ENCODE measurements around the gene ANKS1A.

ANKS1A gene

DNA sequence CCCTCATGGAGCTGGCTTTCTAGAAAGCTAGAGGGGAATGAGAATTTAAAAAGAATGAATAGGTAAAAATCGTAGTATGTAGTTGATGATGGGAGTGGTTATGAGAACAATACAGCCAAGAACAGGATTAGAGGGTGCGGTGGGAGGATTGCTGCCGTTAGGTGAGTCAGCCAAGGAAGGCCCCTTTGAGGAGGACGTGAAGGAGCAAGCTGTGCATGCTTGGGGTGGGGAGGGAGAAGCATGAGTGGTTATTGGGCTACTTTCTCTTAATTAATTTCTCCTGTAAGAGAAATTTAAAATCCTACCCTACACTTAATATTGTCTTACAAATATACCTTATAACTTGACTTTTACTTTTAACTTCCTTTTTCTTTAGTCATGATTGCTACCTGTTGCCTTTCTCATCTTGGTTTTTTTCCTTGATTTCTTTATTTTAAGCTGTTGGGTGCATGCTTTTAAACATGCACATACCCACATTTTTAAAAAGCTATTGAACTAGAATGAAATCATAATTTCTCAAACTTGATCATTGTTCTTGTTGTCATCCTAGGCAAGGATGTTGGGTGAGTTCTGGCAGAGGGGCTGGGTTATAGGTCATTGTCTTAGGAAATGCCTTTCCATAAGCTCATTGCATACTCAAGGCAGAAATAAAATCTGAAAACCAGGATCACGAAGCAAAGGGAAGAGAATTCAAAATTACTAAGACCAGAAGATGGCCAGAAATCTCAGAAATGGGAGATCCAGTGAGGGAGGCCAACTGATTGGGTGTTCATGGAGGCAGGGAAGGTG, 137.6 kb downstream of the ANKS1A start:
- no peak for FAIRE-seq

DNA sequence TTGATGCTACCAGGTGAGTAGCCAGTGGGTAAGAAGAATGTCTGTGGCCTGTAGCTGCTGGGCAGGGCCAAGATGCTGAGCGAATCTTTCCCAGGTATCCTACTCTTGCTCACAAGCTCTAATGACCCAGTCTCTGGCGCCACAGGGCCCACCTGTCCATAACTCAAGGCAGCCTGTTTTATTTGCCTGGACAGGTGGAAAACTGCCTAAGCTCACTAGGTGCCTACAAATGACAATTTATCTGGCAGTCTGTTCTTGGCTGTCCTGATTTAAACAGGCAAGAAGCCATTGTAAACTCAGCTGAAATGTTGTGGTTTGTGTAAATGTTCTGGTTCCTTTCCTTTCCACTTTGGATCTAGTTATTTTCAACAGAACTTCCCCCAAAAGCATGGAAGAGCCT, 138.8 kb downstream of the ANKS1A start:
- FAIRE-seq, result no peak

DNA sequence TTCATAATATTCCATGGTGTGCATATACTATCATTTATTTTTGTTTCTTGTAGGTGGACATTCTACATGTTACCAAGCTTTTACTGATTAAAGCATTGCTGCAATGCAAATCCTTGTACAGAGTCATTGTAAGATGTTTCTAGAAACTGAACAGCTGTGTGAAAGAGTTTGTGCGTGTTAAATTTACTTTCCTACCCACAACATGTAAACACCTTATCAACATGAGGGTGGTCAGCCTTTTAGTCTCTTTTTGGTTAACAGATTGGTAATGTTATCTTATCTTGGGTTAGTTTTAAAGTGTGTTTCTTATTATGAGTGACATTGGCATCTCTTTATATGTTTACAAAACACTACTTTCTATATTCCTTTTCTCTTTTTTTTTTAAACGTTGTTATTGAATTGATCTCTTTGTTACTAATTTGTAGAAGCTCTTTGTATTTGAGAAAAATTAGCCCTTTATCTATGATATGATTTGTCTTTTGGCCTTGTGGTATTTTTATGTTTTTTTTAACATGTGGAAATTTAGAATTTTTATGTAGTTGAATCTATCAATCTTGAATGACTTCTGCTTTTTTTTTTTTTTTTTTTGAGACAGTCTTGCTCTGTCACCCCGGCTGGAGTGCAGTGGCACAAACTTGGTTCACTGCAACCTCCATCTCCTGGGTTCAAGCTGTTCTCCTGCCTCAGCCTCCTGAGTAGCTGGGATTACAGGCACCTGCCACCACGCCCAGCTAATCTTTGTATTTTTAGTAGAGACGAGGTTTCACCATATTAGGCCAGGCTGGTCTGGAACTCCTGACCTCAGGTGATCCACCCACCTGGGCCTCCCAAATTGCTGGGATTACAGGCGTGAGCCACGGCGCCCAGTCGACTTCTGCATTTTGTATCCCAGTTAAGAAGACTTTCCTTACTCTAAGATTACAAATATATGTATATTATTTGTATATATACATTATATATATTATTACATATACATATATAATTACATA, 140.0 kb downstream of the ANKS1A start:
- peak; percentile 34 for FAIRE-seq

DNA sequence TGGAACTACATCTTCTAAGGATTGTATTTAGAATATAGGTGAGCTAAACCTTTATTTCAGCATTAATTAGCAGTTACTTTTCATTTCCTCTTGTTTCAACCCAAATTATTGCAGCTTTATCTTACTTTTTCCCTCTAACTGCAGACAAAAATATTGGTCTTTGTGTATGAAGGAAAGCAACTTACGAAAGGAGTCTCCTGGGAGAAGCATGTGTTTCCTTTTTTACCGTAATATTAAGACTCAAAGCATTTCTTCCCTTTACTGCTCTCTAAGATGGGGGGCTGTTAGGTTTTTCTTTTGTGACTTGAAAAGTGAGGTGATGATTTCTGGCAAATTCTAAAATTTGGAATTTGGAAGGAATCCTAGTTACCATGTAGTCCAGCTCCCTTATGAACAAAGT, 141.0 kb downstream of the ANKS1A start:
- FAIRE-seq, result no peak

DNA sequence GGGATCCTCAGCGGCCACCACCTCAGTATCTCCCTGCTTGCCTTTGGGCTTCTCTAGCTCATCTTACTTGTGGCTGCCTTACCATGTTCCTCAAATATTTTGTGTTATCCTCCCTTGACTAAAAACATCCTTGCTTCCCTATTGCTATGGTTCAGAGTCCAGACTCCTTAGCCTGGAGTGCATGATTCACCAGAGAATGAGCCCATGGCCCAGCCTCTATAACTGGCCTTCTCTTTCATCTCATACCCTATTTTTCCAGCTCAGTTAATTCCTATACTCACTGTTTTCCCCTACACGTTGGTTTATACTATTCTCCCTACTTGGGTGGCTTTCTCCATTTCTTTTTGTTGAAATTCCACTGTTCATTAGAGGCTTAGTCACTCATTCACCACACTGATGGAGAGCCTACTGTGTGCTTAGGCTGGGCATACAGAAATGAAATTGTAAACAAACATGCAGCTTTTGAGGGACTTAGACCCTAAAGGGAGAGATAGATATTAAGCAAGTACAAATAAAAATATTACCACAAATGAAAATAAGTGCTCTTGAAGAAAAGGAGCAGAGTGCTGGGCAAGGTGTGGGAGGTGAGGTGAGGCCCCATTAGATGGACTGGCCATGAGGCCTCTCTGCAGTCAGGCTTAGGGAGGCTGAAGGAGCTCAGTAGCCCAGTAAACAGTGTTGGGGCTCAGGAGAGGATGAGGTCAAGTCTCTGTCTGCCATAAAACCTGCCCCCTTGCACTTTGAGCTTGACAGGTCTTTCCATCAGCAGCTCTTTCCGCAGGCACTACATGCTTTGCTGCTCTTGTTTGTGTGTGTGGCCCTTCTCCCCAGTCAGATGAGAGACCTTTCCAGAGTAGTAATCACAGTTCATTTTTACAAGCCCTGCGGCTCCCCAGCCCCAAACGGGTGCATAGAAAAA, 142.8 kb downstream of the ANKS1A start:
- FAIRE-seq, result no peak

DNA sequence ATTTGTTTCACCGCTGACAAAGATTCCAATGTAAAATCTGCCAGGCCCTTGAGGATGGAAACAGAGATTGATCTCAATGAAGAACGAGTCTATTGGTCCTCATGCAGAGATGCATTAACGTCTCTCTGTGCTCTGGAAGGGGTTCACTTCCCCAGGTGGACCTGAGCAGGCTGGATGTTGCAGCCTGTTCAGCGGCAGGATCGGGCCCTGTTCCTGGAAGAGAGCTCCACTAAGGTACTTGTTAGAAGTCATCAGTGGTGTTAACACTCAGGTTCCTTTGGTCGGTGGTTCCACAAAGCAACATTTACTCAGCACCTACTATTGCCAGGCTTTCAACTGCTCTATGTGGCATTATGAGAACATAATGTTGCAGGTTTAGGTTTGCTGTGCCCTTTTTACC, 144.6 kb downstream of the ANKS1A start:
- FAIRE-seq, result no peak

DNA sequence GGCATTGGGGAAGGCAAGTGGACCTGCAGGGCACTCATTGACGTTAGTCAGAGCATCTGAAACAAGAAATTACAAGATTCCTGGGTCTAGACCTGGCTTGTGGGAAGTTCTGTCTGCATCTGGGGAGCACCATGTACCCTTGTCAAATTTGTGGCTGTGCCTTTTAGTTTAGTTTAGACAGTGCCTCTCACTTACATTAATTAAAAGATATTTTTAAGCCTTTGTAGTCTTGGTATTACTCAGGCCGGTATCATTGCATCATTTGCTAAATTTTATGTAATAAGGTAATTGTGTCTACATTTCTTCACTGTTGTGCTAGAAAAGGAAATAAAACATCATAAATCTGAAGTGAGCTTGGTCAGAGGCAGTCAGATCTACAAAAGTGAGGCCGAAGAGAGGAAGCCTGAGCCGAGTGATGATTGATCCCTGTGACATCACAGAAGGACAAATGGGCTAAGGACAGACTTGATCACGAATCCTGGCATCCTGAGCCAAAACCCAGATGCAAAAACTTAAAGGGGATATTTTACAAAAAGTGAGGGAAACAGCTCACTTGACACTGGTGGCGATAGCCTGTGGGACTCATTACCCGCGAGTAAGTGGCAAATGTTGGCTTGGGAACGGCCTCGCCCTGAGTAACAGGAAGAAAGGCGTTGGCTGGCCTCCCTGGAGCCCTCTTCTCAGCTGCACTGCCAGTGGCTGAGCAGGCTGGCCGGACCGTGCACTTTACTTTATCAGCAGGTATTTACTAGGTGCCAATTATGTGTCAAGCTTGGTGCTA, 145.5 kb downstream of the ANKS1A start:
- no peak for FAIRE-seq

DNA sequence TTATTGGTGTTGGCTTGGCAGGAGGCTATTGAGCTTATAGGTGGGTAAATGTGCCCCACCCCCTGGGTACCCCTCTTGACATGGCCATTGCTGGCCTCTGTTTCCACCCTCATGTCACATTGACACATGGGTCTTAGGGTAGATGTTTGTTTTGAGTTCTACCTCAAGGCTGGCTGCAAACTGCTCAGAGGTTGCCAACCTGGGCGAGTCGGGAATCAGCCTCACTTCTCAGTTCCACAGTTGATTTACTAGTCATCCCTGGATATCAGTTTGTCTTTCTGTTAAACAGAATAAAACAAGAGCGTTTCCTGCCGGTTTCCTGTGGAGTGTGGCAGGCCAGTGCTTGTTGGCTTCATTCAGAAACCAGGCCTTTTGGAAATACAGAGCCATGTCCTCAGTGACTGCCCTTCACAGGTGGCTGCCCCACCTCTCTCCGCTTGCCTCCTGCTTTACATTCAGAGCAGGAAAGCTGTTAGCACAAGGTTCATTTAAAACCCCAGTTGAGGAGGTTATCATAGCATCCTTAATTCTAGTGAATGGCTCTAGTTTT, 146.5 kb downstream of the ANKS1A start:
- FAIRE-seq, result no peak

DNA sequence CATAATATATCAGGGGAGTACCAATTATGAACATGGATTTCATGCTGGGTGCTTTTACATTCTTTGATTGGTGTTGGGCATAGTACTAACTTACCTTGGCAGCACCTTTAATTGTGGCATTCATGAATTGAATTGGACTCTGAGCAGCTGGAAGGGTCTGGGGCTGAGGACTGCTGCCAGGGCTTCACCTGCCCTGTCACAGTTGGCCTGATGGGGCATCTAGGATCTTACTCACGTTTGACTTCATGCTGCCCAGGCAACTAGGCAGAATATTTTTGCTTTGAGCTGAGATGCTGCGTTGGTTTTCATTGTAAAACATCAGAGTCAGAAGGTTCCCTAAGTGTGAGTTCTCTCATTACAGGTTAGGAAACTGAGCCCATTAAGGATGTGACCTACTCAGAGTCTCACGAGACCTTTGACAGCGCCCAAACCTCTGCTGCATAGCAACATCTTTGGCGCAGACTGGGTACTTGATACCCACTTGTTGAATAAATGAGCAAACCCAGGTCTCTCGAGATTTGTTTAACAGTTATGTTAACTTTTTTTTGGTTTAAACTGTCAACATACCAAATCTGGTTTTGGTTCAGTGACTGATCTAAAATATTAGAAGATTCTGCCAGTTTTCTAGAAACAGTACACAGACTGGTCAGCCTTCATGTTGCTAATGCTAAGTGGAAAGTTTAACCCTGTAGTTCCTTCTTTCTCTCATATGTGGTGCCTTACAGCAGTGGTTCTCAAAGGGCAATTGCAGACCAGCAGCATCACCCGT, 147.2 kb downstream of the ANKS1A start:
- FAIRE-seq, result no peak

DNA sequence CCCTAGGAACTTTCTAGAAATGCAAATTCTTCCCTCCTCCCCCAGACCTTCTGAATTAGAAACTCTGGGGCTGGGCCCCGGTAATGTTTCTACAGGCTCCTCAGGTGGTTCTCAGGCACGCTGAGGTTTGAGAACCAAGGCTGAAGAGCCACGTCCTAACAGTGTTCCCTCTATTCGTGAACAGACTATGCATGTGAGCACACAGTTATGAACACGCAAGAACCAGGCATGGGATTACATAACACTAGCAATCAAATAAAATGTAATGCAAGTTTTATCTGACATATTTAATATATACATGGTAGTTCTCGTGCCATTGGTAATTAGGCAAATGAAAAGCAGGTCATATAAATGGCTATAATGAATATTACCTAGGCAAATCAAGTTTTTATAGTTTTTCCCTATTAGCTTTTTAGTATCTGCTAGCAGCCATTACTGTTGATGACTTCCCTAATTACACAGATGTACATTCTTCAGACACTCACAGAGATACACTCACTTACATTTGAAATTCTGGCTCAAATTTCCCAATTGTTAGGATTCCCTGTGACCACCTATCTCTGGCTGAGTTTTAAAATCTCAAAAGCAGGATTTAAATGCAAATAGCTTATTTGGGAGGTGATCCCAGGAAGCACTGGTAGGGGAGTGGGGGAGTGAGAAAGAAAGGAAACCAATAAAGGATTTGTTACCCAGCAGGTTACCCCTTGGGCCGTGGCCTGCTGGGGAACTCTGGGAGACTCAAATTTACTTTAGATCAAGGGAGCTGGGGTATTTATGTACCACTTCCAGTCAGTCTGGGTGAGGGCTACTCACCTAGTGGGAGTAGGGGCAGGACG, 148.0 kb downstream of the ANKS1A start:
- no peak for FAIRE-seq

DNA sequence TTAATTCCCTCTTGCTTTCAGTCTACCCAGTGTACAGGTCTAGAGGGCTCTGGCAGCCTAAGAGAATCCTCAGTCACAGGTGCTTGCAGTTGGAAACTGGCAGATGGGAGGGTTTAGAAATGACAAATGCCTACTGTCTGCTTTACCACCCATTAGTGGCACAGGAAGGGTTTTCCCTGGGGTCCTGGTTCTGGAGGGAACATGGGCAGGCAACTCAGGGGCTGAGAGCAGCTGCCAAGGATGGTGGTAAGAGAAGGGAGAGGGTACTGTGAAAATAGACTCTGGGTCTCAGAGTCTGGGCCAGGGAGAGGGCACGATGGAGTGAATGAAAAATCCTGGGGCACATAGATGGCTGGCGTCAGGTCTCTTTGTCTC, 148.6 kb downstream of the ANKS1A start:
- FAIRE-seq, result no peak

DNA sequence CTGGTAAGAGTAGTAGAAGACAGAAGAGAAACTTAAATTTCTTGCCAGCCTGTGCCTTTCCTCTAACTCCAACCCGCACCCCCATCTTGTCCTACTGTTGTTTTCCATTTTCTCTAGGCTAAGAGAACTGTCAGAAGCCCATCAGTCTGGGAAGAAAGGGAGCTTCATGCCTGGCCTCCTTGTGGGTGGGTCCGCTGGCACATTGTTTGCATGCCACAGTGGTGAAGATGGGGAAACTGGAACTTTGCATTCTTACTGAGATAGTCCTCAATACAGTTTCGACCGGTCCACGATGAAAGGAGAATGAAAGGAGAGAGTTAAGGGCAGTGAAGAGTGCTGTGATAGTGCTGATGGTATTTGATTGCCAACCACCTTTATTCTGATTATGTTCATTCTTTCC, 149.0 kb downstream of the ANKS1A start:
- FAIRE-seq, result no peak

DNA sequence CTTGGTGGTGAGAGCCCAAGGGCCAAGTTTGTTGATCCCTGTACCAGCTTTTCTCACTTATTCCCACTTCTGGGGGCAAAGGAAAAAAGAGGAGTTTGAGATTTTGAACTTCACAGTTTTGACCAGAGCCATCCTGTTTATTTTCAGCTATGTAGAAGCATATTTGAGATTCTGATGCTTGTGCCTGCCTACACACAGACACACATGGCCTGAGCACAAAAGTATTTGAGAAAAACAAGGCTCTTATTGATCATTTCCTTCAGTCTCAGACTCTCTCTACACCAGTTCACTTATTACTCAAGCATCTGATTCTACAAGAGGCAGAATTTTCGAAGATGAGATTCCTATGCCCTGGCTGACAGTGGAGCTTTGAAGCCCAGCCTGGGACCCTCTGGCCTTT, 151.3 kb downstream of the ANKS1A start:
- FAIRE-seq, result no peak

DNA sequence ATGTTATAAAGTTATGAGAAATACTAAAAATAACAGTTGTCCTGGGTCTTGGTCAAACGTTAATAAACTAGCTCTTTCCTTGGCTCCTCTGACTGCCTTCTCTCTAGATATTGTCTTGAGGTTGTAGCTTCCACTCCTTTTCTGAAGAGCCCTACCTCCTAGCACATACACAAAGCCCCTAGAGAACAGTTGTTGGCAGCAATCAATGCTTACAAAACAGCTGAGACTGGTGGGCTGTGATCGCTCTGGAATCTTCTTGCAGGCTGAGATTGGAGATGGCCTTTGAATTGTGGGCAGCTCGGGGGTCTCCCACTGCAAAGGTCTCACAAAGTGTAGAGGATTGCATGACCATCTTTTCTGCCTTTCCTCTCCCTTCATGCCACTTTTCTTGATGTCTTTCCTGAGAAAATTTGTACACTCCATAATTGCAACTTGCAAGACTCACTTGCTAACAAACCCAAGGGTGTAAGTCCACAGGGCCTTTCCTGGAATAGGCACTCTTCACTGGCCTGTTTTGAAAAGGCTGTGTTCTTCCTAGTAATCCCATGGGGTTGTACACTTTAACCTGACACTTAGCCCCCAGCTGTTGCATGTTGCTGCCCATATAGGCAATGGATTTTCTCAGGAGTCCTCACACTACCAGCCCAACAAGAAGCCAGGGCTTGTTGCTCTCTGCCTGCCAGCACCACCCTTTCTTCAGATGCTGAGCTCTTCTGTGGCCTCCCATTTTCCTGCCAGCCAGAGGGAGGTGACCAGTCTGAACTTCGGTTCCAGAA, 152.2 kb downstream of the ANKS1A start:
- no peak for FAIRE-seq

DNA sequence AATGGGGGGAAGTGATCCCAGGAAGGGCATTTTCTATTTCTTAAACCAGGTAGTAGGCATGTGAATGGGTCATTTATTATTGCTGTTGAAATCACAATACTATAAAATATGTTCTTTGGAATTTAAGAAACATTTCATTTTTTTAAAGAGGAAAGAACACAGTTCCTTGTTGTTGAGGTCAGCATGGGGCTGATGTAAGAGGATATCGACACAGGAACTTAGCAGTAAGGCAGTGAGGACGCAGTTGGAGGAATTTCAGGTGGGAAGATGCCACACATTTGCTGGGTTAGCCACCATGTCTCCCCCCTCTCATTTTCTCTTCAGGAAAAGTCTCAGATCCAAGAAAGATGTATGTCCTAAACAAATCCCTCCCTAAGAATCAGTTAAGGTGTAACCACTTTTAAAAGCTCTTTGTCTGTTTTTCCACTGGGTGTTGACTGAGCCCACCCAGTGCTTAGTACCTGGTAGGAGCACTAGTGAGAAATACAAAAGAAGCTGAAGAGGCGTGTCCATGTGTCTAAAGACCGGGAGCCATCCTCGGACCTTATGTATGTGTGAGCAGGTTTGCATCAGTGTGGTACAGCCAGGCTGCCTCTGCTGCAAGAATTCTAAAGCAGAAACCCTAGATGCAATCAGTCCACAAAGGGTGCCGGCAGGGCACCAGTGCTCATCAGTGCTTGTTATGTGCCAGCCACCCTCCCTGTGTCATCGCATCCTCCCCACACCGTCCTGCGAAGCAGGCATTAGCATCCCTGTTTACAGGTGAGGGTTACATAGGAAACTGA, 153.2 kb downstream of the ANKS1A start:
- FAIRE-seq, result no peak

DNA sequence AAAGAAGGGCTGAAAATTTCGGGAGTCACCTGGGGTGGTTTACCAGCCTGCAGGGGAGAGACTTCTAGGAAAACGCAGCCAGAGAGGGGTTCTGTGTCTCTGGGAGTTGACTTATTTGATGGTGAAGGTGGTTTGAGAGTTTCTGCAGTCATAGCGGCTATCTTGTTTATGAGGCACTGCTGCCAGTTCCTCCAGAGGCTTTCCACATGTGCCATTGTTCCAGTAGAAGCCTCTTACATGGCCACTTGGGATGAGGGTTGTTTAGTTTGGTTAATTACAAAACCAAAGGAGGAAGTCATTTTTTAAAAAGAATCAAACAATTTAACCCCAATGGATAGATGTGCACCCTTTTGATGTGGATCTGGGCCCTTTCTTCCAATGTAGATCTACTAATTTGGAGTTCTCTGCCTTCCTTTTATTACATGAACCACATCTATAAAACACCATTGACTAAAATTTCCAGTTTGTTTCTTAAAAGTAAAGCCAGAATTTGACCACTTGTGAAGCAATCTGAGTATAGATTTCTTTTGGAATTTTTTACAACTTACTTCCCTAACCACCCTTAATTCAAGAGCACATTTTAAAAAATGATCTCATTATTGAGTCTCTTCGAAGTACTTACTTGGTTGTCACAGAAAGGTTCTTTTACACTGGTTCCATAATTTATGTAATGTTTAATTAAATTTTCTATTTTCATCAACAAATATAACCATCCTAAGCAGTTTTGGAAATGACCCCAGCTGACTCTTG, 154.5 kb downstream of the ANKS1A start:
- no peak for FAIRE-seq

DNA sequence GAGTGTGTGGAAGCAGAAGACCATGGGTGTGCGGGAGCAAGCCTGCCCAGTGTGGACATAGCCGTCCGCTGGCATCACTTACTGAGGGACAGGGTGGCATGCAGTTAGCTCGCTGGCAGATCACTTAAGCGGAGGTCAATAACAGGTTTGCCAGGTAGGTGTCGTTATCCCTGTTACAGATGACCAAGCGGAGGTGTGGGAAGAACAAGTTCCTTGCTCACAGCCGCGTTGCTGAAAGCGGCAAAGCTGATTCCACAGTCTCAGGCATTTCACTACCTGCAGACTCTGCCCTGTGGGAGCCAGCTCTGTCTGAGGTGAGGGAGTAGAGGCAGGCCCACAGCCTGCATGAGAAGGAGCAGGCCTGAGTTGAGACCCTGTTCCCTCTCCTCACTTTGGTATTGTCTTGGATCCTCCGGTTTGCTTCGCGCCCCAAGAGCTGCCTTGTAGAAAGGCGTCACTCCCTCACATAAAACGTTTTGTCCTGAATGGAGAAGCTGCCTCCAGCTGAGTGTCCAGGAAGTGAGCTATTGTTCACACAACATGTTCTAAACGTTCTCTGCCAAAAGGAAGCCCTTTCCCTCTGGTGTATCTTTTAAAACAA, 155.2 kb downstream of the ANKS1A start:
- no peak for FAIRE-seq
